HG03103 (cell line): ENCODE data around the gene NFKBIZ.

ENCODE experiments used
- ATAC-seq: cut with Tn5 transposase; IDR thresholded peaks from one replicate; pipeline ENCODE4 v1.9.1; 2021; ENCODE audit warnings: low read depth; ENCODE audit not compliant: unreplicated experiment

The NFKBIZ gene, protein sequence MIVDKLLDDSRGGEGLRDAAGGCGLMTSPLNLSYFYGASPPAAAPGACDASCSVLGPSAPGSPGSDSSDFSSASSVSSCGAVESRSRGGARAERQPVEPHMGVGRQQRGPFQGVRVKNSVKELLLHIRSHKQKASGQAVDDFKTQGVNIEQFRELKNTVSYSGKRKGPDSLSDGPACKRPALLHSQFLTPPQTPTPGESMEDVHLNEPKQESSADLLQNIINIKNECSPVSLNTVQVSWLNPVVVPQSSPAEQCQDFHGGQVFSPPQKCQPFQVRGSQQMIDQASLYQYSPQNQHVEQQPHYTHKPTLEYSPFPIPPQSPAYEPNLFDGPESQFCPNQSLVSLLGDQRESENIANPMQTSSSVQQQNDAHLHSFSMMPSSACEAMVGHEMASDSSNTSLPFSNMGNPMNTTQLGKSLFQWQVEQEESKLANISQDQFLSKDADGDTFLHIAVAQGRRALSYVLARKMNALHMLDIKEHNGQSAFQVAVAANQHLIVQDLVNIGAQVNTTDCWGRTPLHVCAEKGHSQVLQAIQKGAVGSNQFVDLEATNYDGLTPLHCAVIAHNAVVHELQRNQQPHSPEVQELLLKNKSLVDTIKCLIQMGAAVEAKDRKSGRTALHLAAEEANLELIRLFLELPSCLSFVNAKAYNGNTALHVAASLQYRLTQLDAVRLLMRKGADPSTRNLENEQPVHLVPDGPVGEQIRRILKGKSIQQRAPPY

GRCh38 chr3:101848754-101849713, at the start of gene NFKBIZ:
NFKBIZ (plus strand) TSS chr3:101849514; CDS start chr3:101849629, 115 bp downstream.
- ATAC-seq = peak; percentile 64

DNA sequence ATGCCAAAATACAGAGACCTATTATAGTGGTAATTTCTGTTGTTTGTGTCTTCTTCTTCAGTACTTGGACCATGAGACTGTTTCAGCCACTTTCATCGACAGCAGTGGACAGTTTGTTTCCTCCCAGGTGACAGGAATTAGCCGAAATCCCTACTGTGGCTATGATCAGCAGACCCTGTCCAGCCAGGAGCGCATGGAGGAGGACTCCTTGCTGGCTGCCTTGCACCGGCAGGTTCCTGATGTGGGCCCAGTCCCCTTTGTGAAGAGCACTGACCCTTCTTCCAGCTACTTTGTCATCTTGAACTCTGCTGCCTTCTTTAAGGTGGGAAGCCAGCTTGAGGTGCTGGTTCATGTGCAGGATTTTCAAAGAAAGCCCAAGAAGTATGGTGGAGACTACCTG, 48.1 kb upstream of the NFKBIZ start:
- no peak for ATAC-seq

DNA sequence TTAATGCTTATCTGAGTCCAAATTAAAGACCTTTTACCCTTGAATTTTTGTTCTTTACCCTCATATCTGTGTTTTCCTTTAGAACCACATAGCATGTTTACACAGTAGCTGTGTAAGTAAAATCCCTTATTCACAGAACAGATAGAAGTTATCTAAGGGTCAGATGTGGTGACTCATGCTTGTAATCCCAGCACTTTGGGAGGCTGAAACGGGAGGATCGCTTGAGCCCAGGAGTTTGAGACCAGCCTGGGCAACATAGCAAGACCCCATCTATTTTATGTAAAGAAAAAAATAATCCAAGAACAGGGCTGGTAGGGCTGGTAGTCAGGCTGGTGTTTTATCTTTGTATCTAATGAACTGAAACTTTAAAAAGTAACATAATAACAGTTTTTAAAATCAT, 47.1 kb upstream of the NFKBIZ start:
- ATAC-seq = no peak

DNA sequence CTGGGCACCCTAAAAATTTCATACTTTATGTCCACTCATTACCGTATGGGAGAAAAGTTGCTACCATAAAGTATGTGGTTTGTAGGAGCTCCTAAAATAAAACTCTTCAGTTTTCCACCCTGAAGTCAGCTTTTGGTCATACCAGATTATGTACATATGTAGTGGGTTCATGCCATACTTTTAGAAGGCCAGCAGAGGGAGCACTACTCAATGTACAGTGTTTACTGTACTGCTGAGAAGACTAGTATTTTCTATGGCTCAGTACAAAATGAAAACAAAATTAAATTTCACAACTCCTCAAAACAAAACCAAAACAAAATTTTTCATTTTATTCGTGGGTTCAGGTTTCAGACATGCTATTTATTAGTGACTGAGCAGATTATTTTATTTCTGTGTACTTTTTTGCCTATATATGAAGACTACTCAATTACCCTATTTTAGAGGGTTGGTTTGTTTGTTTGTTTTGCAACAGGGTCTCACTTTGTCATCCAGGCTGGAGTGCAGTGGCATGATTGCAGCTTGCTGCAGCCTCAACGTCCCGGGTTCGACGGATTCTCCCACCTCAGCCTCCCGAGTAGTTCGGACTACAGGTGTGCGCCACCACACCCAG, 46.0 kb upstream of the NFKBIZ start:
- peak; percentile 92 for ATAC-seq

- no peak for ATAC-seq
Measured at GRCh38 chr3:101803939-101804338, 45.4 kb upstream of the NFKBIZ start.

- ATAC-seq = no peak
Measured at GRCh38 chr3:101806491-101806890, 42.8 kb upstream of the NFKBIZ start.

DNA sequence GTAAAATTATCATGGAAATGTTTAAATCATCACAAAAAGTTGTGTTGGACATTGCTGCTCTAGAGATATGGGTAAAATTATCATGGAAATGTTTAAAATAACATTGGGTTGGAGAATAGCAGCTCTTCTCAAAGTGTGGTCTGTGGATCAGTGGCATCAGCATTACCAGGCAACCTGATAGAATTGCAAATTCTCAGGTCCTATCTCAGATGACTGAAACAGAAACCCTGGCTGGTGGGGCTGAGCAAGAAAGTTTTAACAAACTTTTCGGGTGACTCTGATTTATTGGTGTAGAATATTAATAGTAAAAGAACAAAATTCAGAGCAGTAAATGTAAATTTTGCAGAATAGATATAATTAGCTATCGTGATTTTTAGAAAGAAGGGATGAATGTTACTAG, 41.4 kb upstream of the NFKBIZ start:
- ATAC-seq = peak; percentile 59

- ATAC-seq = no peak
Measured at GRCh38 chr3:101809178-101810021, 39.9 kb upstream of the NFKBIZ start.

- no peak for ATAC-seq
Measured at GRCh38 chr3:101810022-101810418, 39.3 kb upstream of the NFKBIZ start.

DNA sequence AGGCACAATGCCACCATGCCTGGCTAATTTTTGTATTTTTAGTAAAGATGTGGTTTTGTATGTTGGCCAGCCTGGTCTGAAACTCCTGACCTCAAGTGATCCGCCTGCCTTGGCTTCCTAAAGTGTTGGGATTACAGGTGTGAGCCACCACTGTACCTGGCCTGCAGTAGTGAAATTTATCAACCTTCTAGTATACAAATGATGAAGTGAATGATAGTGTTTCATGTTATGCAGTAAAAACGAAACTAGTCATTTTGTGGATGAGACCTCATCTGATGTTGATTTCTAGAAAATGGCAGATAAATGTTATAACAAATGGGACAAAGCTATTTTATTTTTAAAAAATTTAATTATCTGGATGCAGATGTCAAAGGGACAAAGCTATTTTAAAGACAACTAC, 37.4 kb upstream of the NFKBIZ start:
- ATAC-seq = no peak

DNA sequence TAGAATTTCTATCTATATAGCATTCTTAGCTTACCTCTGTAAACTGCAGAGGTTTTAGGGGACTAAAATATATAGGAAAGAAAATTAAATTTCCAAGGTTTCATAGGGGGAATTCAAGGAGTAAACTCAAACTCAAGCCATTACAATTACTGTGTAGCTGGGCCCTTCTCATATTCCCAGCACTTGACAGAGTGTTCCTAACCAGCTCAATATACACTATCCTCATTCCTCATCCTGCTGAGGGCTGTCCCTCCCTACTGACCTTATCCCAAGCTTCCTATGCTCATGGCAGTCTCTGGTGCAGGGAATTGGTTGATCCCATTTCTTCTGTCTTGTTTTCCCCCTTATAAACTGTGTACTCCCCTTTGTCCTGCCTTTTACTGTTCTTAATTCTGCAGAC, 36.4 kb upstream of the NFKBIZ start:
- no peak for ATAC-seq

- ATAC-seq = no peak
Measured at GRCh38 chr3:101813817-101814440, 35.4 kb upstream of the NFKBIZ start.

DNA sequence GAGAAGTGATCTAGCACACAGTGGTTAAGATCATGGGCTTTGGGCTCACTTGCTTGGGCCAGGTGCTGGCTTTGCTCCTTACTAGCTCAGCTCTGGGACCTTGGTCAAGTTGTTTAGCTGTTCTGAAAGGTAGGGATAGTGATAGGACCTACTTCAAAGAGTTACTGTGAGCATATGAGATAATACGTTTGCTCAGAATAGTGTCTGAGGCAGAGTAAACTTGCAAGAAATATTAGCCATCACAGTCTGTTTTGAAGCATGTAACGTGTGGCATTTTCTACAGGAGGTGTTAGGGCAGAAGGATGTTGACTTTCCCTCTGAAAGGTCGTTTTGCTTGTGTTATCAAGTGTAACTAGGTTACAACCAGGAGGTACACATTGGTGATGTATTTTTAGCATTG, 34.5 kb upstream of the NFKBIZ start:
- no peak for ATAC-seq

GRCh38 chr3:101816215-101817149, 32.8 kb upstream of the NFKBIZ start:
- ATAC-seq = no peak

DNA sequence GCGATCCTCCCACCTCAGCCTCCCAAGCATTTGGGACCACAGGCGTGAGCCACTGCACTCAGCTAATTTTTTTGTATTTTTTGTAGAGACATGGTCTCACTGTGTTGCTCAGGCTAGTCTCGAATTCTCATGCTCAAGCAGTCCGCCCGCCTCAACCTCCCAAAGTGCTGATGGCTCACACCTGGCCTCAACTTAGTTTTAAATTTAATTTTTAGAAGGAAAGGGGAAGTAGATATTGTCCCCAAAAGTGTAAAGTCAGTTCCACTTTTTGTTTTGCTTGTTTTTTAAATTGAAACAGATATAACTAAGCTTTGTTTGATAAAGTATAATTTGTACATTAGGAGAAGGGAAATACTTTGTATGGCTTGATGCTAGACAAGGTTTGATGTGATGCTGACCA, 31.3 kb upstream of the NFKBIZ start:
- no peak for ATAC-seq

DNA sequence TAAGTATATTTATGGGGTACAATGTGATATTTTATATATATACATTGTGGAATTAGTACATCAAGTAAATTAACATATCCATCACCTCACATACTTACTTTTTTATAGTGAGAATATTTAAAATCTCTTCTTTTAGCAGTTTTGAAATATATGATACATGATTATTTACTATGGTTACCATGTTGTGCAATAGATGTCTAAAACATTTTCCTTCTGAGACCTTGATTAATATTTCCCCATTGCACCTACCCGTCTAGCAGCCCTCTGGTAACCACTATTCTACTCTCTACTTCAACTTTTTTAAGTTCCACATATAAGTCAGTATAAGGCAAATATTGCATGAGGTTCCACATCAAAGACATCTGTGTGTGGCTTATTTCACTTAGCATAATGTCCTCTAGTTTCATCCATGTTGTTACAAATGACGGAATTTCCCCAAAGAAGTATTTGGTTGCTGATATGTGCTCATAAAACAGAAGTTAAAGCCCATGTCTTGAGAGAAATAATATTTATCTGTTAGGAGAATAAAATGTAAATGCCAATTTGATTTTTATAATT, 29.6 kb upstream of the NFKBIZ start:
- ATAC-seq = no peak

DNA sequence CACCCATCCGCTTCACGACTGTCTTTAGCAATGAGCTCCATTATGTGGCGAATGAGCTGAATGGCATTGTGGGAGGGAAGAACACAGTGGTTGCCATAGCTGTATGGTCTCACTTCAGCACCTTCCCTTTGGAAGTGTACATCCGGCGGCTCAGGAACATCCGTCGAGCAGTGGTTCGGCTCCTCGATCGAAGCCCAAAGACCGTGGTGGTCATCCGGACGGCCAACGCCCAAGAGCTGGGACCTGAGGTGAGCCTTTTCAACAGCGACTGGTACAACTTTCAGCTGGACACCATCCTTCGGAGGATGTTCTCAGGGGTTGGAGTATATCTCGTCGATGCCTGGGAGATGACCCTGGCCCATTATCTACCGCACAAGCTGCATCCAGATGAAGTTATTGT, 27.8 kb upstream of the NFKBIZ start:
- no peak for ATAC-seq

- no peak for ATAC-seq
Measured at GRCh38 chr3:101823525-101823924, 25.8 kb upstream of the NFKBIZ start.
